ENCODE measurements around the gene ZNF581.

Gene ZNF581

GRCh38 chr19:55641426-55642152, 1.9 kb upstream of the ZNF581 start:
- ChIA-PET POLR2A (interaction anchor here (1.0 to 1.9 kb wide), 4 partner anchors 13 to 43 kb away, joined by 3 to 13 read pairs (median 4); partner anchors contain the start of genes FIZ1, U2AF2 and ZNF784), CTCF (interaction anchor here (1.6 kb wide), 1 partner anchor 13 kb away, joined by 7 read pairs; no protein-coding TSS in a partner anchor)
- TF ChIP-seq FOXM1 (IDR thresholded peaks at IDR 0.05; ENCODE audit: borderline replicate concordance) (no peak), PKNOX1 (IDR thresholded peaks at IDR 0.05) (no peak), TARDBP (IDR thresholded peaks at IDR 0.05) (no peak), L3MBTL2 (conservative IDR thresholded peaks at IDR 0.05) (0 out of 2 replicates have a peak, but pooled peaks have one; percentile 17)
- no peak for DNase-seq (ENCODE audit: extremely low spot score)

GRCh38 chr19:55642153-55643002, 1.1 kb upstream of the ZNF581 start:
- POLR2A ChIA-PET: interaction anchor here (0.7 to 1.9 kb wide), 4 partner anchors 12 to 44 kb away, joined by 3 to 13 read pairs (median 4); partner anchors contain the start of genes FIZ1, U2AF2 and ZNF784
- TF ChIP-seq FOXK2 (IDR thresholded peaks at IDR 0.05) (no peak), TARDBP (IDR thresholded peaks at IDR 0.05) (no peak), PKNOX1 (IDR thresholded peaks at IDR 0.05) (no peak), L3MBTL2 (conservative IDR thresholded peaks at IDR 0.05) (no peak), ARNT (IDR thresholded peaks at IDR 0.05) (no peak), ZNF384 (IDR thresholded peaks at IDR 0.05) (no peak), NFRKB (IDR thresholded peaks at IDR 0.05) (no peak), FOXM1 (IDR thresholded peaks at IDR 0.05; ENCODE audit: borderline replicate concordance) (no peak), CTBP1 (IDR thresholded peaks at IDR 0.05; ENCODE audit: borderline replicate concordance) (no peak), SUZ12 (IDR thresholded peaks at IDR 0.05) (no peak), LEF1 (IDR thresholded peaks at IDR 0.05; ENCODE audit: borderline replicate concordance) (no peak), BHLHE40 (IDR thresholded peaks at IDR 0.05; ENCODE audit: borderline replicate concordance) (no peak), SP1 (IDR thresholded peaks at IDR 0.05) (no peak), ELF4 (IDR thresholded peaks at IDR 0.05) (no peak), HDGF (IDR thresholded peaks at IDR 0.05; ENCODE audit: borderline replicate concordance) (no peak), FOXA1 (IDR thresholded peaks at IDR 0.05) (no peak)
- no peak for DNase-seq (ENCODE audit: extremely low spot score)
- CTCF ChIA-PET: interaction anchor here (1.6 kb wide), 1 partner anchor 12 kb away, joined by 7 read pairs; no protein-coding TSS in a partner anchor

- DNase-seq (ENCODE audit: extremely low spot score): no peak
- CTCF ChIA-PET: no interaction called here
- TF ChIP-seq NFRKB (IDR thresholded peaks at IDR 0.05) (no peak), SUZ12 (IDR thresholded peaks at IDR 0.05) (no peak), ZNF384 (IDR thresholded peaks at IDR 0.05) (no peak), HDGF (IDR thresholded peaks at IDR 0.05; ENCODE audit: borderline replicate concordance) (no peak), ARNT (IDR thresholded peaks at IDR 0.05) (no peak), TARDBP (IDR thresholded peaks at IDR 0.05) (no peak), FOXA1 (IDR thresholded peaks at IDR 0.05) (no peak), SP1 (IDR thresholded peaks at IDR 0.05) (no peak), PKNOX1 (IDR thresholded peaks at IDR 0.05) (no peak), ELF4 (IDR thresholded peaks at IDR 0.05) (no peak), BHLHE40 (IDR thresholded peaks at IDR 0.05; ENCODE audit: borderline replicate concordance) (no peak), LEF1 (IDR thresholded peaks at IDR 0.05; ENCODE audit: borderline replicate concordance) (no peak), FOXK2 (IDR thresholded peaks at IDR 0.05) (no peak), L3MBTL2 (conservative IDR thresholded peaks at IDR 0.05) (no peak), CTBP1 (IDR thresholded peaks at IDR 0.05; ENCODE audit: borderline replicate concordance) (no peak), FOXM1 (IDR thresholded peaks at IDR 0.05; ENCODE audit: borderline replicate concordance) (no peak)
- POLR2A ChIA-PET: no interaction called here
Observed at GRCh38 chr19:55643887-55644176, 383 bp downstream of the ZNF581 start.

- no peak for TF ChIP-seq NFRKB (IDR thresholded peaks at IDR 0.05)
- TF ChIP-seq ELF4 (IDR thresholded peaks at IDR 0.05): no peak
- no peak for TF ChIP-seq TARDBP (IDR thresholded peaks at IDR 0.05)
- TF ChIP-seq L3MBTL2 (conservative IDR thresholded peaks at IDR 0.05): no peak
- TF ChIP-seq CTBP1 (IDR thresholded peaks at IDR 0.05; ENCODE audit: borderline replicate concordance): no peak
- no peak for TF ChIP-seq PKNOX1 (IDR thresholded peaks at IDR 0.05)
- no peak for TF ChIP-seq FOXM1 (IDR thresholded peaks at IDR 0.05; ENCODE audit: borderline replicate concordance)
- no peak for TF ChIP-seq BHLHE40 (IDR thresholded peaks at IDR 0.05; ENCODE audit: borderline replicate concordance)
- no peak for TF ChIP-seq ZNF384 (IDR thresholded peaks at IDR 0.05)
- no peak for DNase-seq (ENCODE audit: extremely low spot score)
- ChIA-PET CTCF (no interaction called here), POLR2A (interaction anchor here (0.7 kb wide), 1 partner anchor 8 kb away, joined by 3 read pairs; no protein-coding TSS in a partner anchor)
Observed at GRCh38 chr19:55644191-55644833, 863 bp downstream of the ZNF581 start.

Measured in HEK293T (cell line).